ENCODE results near the gene CEBPA. TPM values are rescaled to one million over a fixed set of nuclear protein-coding genes. Genes with fewer than 3 reads are reported as not detected.
A peak's percentile ranks its signal among the peaks of the same experiment; 100 is the strongest.

Gene CEBPA
- total and polyA plus RNA-seq, 8 donors: 4.4 to 18.7 (median 8.2) TPM

DNA sequence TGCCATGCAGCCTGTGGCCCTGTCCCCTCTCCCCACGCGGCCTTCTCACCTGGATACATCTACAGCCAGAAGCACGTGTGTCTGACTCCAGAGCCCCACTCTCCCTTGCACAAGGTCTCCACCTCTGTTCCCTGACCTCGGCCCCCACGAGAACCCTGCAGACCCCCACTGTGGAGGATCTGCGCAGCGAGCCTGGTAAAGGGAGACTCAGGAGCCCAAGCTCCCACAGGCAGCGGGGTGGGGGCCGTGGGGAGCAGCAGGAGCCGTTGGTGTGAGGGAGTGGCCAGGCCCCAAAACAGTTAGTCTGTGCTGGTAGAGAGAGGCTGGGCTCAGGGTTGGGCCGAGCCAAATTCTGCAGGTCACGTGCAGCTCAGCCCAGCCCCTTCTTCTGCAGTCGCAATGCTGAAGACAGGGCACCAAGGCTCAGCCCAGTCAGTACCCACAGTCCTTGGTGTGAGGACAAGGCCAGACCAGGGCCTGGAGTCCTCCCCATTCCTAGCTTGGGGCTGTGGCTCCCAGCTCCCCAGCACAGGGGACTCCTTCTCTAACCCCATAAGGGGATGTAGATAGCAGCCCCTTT is 48.0 kb downstream of the CEBPA start:
- TF ChIP-seq, protein P1, sequence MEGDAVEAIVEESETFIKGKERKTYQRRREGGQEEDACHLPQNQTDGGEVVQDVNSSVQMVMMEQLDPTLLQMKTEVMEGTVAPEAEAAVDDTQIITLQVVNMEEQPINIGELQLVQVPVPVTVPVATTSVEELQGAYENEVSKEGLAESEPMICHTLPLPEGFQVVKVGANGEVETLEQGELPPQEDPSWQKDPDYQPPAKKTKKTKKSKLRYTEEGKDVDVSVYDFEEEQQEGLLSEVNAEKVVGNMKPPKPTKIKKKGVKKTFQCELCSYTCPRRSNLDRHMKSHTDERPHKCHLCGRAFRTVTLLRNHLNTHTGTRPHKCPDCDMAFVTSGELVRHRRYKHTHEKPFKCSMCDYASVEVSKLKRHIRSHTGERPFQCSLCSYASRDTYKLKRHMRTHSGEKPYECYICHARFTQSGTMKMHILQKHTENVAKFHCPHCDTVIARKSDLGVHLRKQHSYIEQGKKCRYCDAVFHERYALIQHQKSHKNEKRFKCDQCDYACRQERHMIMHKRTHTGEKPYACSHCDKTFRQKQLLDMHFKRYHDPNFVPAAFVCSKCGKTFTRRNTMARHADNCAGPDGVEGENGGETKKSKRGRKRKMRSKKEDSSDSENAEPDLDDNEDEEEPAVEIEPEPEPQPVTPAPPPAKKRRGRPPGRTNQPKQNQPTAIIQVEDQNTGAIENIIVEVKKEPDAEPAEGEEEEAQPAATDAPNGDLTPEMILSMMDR (IDR thresholded peaks at IDR 0.05): no peak
- Histone ChIP-seq H3K4me1 (no peaks in the 10 kb centered on the region), H3K4me3 (no peak overlapping the region), H3K27ac (no peak overlapping the region), H3K36me3 (no peaks in the 10 kb centered on the region), H3K27me3 (no peaks in the 10 kb centered on the region), H3K9me3 (no peaks in the 10 kb centered on the region)
- WGBS, 2 donors: 75 to 84% methylated on average over 12 to 13 of the region's 13 CpGs
- intact Hi-C loops (cut with DNase I): no loop called here
- FAIRE-seq (no peak), ATAC-seq (no peak), DNase-seq (peak in 1 of 6 donors; percentile 47)

DNA sequence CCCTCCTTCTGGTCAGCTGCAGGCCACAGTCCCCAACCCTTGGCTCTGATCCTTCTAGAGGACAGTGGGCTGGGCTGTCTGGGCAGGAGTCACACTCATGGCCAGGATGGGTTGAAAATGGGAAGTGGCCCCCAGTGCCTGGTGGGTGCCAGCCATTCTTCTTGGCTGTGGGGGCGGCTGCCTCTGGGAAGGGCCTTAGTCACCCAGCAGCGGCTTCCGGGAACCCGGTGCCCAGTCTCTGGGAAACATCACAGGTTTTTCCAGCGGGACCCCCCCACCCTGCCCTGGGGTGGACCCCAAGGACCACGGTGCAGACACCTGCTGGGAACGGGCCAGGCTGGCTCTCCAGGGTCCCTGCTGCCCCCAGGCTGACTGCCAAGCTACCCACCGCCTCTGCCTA is 49.4 kb downstream of the CEBPA start:
- WGBS, 2 donors: 70 to 83% methylated on average over 7 to 8 of the region's 8 CpGs
- FAIRE-seq (no peak), DNase-seq (peak in 1 of 6 donors; percentile 58), ATAC-seq (peak in 2 of 4 donors; percentile 20 to 70)
- Histone ChIP-seq H3K9me3 (no peaks in the 10 kb centered on the region), H3K27ac (no peak overlapping the region), H3K27me3 (no peaks in the 10 kb centered on the region), H3K4me1 (no peaks in the 10 kb centered on the region), H3K36me3 (no peaks in the 10 kb centered on the region), H3K4me3 (no peak overlapping the region)
- TF ChIP-seq, protein P1 (IDR thresholded peaks at IDR 0.05): no peak
- intact Hi-C loops (cut with DNase I): no loop called here

DNA sequence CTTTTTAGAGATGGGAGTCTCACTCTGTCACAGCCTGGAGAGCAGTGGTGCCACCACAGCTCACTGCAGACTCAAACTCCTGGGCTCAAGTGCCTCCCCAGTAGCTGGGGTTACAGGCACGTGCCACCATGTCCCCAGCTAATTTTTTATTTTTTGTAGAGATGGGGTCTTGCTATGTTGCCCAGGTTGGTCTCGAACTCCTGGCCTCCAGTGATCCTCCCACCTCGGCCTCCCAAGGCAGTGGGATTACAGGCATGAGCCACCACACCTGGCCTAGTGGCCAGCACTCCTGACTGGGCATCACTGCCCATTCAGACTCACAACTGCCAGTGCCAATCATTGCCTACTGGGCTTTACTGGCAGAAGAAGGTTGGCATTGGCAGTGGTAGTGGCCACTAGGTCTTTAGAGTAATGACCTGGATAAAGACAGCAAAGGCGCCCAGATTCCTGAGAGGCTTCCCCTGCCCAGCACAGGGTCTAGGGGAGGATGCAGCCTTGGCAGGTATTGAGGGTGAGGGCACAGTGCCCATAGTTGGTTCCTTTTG is 49.8 kb downstream of the CEBPA start:
- H3K9me3 ChIP-seq: no peaks in the 10 kb centered on the region
- ATAC-seq (no peak), DNase-seq (no peak), FAIRE-seq (no peak)
- no peaks in the 10 kb centered on the region for H3K27me3 ChIP-seq
- H3K4me3 ChIP-seq: no peak overlapping the region
- H3K36me3 ChIP-seq: no peaks in the 10 kb centered on the region
- no peak overlapping the region for H3K27ac ChIP-seq
- WGBS, 2 donors: 89 to 95% methylated on average over 4 of the region's 4 CpGs
- H3K4me1 ChIP-seq: no peaks in the 10 kb centered on the region
- intact Hi-C loops (cut with DNase I): no loop called here
- TF ChIP-seq, protein P1 (IDR thresholded peaks at IDR 0.05): no peak

DNA sequence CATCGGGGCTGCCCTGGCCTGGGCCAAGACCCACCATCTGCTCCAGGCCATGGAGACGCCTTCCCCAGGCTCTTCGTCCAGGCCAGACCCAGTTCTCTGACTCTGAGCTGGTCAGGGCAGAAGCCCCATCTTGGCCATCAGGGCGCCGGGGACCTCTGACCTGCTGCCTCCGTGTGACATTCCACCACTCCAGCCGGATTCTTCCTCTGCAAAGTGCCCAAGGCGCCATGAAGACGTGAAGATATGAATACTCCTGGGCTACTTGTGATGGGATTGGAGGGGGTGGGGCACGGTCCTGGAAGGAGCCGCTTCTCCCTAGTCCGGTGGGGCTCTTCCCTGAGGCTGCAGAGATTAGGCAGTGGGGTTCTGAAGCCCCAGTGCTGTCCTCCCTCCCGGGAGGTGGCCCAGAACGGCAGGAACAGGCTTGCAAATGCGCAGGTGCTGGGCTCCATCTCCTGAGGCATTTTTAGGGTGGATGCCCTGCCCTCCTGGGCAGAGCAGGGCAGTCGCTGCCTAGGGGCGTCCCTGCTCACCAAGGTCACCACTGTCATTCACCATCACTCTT is 50.7 kb downstream of the CEBPA start:
- no peak for ATAC-seq
- no peak for FAIRE-seq
- H3K27me3 ChIP-seq: no peaks in the 10 kb centered on the region
- no peak for DNase-seq
- no peaks in the 10 kb centered on the region for H3K4me1 ChIP-seq
- H3K4me3 ChIP-seq: no peak overlapping the region
- TF ChIP-seq, protein P1 (IDR thresholded peaks at IDR 0.05): no peak
- H3K27ac ChIP-seq: no peak overlapping the region
- no peaks in the 10 kb centered on the region for H3K9me3 ChIP-seq
- intact Hi-C loops (cut with DNase I): no loop called here
- WGBS, 2 donors: 61 to 75% methylated on average over 17 of the region's 17 CpGs
- H3K36me3 ChIP-seq: no peaks in the 10 kb centered on the region

DNA sequence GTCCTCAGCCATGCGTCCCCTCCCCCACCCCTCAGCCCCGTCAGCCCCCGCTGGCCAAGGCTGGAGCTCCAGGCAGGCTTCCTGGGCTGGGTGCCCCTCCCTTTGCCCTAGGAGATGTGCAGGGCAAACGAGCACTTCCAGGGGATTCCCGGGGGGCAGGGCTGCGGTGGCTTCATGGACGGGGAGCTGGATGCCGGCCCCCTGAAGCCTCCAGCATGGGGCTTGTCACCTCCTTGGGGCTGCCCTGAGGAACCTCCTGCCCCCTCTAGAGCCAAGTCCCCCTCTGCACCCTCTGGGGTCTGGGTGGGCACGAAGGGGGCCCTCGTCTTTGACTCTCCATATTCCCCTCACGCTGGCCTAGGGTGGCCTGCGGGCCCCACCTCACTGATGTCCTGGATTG is 51.3 kb downstream of the CEBPA start:
- Histone ChIP-seq H3K4me1 (no peaks in the 10 kb centered on the region), H3K9me3 (no peaks in the 10 kb centered on the region), H3K27me3 (no peaks in the 10 kb centered on the region), H3K4me3 (no peak overlapping the region), H3K36me3 (no peaks in the 10 kb centered on the region), H3K27ac (no peak overlapping the region)
- DNase-seq (peak in 1 of 6 donors; percentile 58), ATAC-seq (no peak), FAIRE-seq (no peak)
- intact Hi-C loops (cut with DNase I): no loop called here
- 47 to 50% methylated on average over 12 of the region's 12 CpGs for WGBS, 2 donors
- TF ChIP-seq, protein P1 (IDR thresholded peaks at IDR 0.05): no peak
